Measurements from ENCODE around the gene HES2. TPM values are rescaled to one million over a fixed set of nuclear protein-coding genes. Genes with fewer than 3 reads are reported as not detected.
"Not testable (repeated sequence)": the region's sequence is repeated elsewhere in the genome, so short reads cannot be mapped to it uniquely, and the experiment has no call there.

HES2 gene
- total and polyA plus RNA-seq, 2 donors (not counting 1 experiment from before 2014, with no cell fraction given) = 0.50 TPM; not detected in 1

DNA sequence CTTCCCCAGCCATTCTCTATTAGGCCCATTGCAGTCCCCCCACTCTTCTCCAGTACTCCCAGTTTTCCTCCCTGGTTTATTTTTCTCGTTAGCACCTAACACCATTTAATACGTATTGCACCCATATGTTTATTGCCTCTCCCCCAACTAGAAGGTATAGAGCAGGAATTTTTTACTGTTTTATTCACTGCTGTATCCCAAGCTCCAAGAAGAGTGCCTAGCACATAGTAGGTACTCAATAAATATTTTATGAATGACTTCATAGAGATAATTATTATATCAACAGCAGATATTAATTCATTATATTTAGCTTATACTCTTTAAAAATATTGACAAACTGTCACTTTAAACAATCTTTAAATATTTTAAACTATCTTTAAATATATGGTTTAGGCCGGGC, 20.4 kb downstream of the HES2 start:
- Histone ChIP-seq H3K36me3 (ENCODE audit: control insufficient read depth, insufficient read depth, low read length) (no peaks in the 10 kb centered on the region), H3K9me3 (ENCODE audit: control insufficient read depth, insufficient read depth, low read depth, low read length) (no peaks in the 10 kb centered on the region), H3K4me1 (ENCODE audit: control insufficient read depth, extremely low read depth, insufficient read depth, low read length) (peaks cover under 1% of the 10 kb centered on the region), H3K79me2 (ENCODE audit: control insufficient read depth, insufficient read depth, low read length) (no peaks in the 10 kb centered on the region), H3K27ac (ENCODE audit: insufficient read depth, low read length) (no peak overlapping the region), H3K9ac (ENCODE audit: insufficient read depth, low read length) (no peak overlapping the region), H3K4me2 (ENCODE audit: extremely low read depth, insufficient read depth, low read length) (no peak overlapping the region), H2AFZ (ENCODE audit: low read length) (no peak overlapping the region), H3K4me3 (replicated peaks in 1 of 4; ENCODE audit: control extremely low read depth in 1 of 4, insufficient read depth in 1 of 4, low read depth in 3 of 4, low read length in 4 of 4) (no peak overlapping the region), H4K20me1 (ENCODE audit: control insufficient read depth, extremely low read depth, insufficient read depth, low read length) (no peaks in the 10 kb centered on the region), H3K27me3 (ENCODE audit: control insufficient read depth, insufficient read depth, low read length) (no peaks in the 10 kb centered on the region)
- DNase-seq (ENCODE audit: low read depth in 2 of 2) = no peak
- TF ChIP-seq, protein P1, sequence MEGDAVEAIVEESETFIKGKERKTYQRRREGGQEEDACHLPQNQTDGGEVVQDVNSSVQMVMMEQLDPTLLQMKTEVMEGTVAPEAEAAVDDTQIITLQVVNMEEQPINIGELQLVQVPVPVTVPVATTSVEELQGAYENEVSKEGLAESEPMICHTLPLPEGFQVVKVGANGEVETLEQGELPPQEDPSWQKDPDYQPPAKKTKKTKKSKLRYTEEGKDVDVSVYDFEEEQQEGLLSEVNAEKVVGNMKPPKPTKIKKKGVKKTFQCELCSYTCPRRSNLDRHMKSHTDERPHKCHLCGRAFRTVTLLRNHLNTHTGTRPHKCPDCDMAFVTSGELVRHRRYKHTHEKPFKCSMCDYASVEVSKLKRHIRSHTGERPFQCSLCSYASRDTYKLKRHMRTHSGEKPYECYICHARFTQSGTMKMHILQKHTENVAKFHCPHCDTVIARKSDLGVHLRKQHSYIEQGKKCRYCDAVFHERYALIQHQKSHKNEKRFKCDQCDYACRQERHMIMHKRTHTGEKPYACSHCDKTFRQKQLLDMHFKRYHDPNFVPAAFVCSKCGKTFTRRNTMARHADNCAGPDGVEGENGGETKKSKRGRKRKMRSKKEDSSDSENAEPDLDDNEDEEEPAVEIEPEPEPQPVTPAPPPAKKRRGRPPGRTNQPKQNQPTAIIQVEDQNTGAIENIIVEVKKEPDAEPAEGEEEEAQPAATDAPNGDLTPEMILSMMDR (conservative IDR thresholded peaks at IDR 0.05 in 1 of 2, IDR thresholded peaks at IDR 0.05 in 1 of 2; ENCODE audit: low read depth in 1 of 2, low read length in 2 of 2) = no peak
- TF ChIP-seq EZH2 (IDR thresholded peaks at IDR 0.05; ENCODE audit: low read length, missing control alignments) = no peak

DNA sequence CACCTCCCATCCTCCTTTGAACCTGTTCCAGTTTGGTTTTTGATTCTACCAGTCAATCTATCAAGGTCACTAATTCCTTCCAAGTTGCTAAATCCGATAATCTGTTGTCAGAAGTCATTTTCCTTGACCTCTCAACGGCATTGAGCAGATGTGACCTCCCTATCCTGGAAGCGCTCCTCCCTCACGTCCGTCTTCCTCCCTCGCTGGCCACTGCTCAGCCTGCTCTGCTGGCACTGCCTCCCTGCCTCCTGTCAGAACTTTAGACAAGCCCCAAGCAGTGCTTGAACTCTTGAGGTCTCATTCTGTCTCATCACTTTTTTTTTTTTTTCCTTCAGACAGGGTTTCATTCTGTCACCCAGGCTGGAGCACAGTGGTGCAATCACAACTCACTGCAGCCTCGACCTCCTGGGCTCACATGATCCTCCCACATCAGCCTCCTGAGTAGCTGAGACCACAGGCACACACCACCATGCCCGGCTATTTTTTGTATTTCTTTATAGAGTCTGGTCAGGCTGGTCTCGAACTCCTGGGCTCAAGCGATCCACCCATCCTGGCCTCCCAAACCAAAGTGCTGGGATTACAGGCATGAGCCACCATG, 21.8 kb downstream of the HES2 start:
- H3K4me3 ChIP-seq (replicated peaks in 1 of 4; ENCODE audit: control extremely low read depth in 1 of 4, insufficient read depth in 1 of 4, low read depth in 3 of 4, low read length in 4 of 4) = no peak overlapping the region
- no peaks in the 10 kb centered on the region for H3K36me3 ChIP-seq (ENCODE audit: control insufficient read depth, insufficient read depth, low read length)
- H3K4me2 ChIP-seq (ENCODE audit: extremely low read depth, insufficient read depth, low read length) = no peak overlapping the region
- H2AFZ ChIP-seq (ENCODE audit: low read length) = no peak overlapping the region
- TF ChIP-seq, protein P1 (conservative IDR thresholded peaks at IDR 0.05 in 1 of 2, IDR thresholded peaks at IDR 0.05 in 1 of 2; ENCODE audit: low read depth in 1 of 2, low read length in 2 of 2) = no peak
- TF ChIP-seq EZH2 (IDR thresholded peaks at IDR 0.05; ENCODE audit: low read length, missing control alignments) = no peak
- H3K9ac ChIP-seq (ENCODE audit: insufficient read depth, low read length) = no peak overlapping the region
- no peaks in the 10 kb centered on the region for H3K79me2 ChIP-seq (ENCODE audit: control insufficient read depth, insufficient read depth, low read length)
- H4K20me1 ChIP-seq (ENCODE audit: control insufficient read depth, extremely low read depth, insufficient read depth, low read length) = no peaks in the 10 kb centered on the region
- no peaks in the 10 kb centered on the region for H3K9me3 ChIP-seq (ENCODE audit: control insufficient read depth, insufficient read depth, low read depth, low read length)
- no peaks in the 10 kb centered on the region for H3K27me3 ChIP-seq (ENCODE audit: control insufficient read depth, insufficient read depth, low read length)
- DNase-seq (ENCODE audit: low read depth in 2 of 2) = no peak
- peaks cover 4% of the 10 kb centered on the region for H3K4me1 ChIP-seq (ENCODE audit: control insufficient read depth, extremely low read depth, insufficient read depth, low read length)
- H3K27ac ChIP-seq (ENCODE audit: insufficient read depth, low read length) = no peak overlapping the region

DNA sequence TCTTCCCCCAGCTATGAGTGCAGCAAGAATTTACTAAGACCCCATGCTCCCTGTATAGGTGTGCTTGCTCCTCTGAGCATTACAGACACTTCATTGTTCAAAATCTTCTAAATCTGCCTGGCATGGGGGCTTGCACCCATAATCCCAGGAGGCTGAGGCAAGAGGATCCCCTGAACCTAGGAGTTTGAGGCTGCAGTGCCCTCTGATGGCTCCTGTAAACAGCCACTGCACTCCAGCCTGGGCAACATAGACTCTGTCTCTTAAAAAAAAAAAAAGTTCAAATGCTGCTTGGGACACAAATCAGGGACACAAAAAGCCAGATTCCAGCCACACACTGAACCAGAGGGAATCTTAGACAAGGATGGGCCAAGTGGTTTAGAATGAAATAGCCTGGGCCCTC, 22.7 kb downstream of the HES2 start:
- Histone ChIP-seq H3K4me1 (ENCODE audit: control insufficient read depth, extremely low read depth, insufficient read depth, low read length) (peaks cover 6% of the 10 kb centered on the region), H3K4me2 (ENCODE audit: extremely low read depth, insufficient read depth, low read length) (no peak overlapping the region), H3K27me3 (ENCODE audit: control insufficient read depth, insufficient read depth, low read length) (no peaks in the 10 kb centered on the region), H3K79me2 (ENCODE audit: control insufficient read depth, insufficient read depth, low read length) (peaks cover 6% of the 10 kb centered on the region), H3K27ac (ENCODE audit: insufficient read depth, low read length) (no peak overlapping the region), H2AFZ (ENCODE audit: low read length) (no peak overlapping the region), H3K9ac (ENCODE audit: insufficient read depth, low read length) (no peak overlapping the region), H3K4me3 (replicated peaks in 1 of 4; ENCODE audit: control extremely low read depth in 1 of 4, insufficient read depth in 1 of 4, low read depth in 3 of 4, low read length in 4 of 4) (no peak overlapping the region), H3K9me3 (ENCODE audit: control insufficient read depth, insufficient read depth, low read depth, low read length) (no peaks in the 10 kb centered on the region), H4K20me1 (ENCODE audit: control insufficient read depth, extremely low read depth, insufficient read depth, low read length) (no peaks in the 10 kb centered on the region), H3K36me3 (ENCODE audit: control insufficient read depth, insufficient read depth, low read length) (no peaks in the 10 kb centered on the region)
- DNase-seq (ENCODE audit: low read depth in 2 of 2) = no peak
- TF ChIP-seq, protein P1 (conservative IDR thresholded peaks at IDR 0.05 in 1 of 2, IDR thresholded peaks at IDR 0.05 in 1 of 2; ENCODE audit: low read depth in 1 of 2, low read length in 2 of 2) = peak in 1 of 2 donors; percentile 9
- no peak for TF ChIP-seq EZH2 (IDR thresholded peaks at IDR 0.05; ENCODE audit: low read length, missing control alignments)

DNA sequence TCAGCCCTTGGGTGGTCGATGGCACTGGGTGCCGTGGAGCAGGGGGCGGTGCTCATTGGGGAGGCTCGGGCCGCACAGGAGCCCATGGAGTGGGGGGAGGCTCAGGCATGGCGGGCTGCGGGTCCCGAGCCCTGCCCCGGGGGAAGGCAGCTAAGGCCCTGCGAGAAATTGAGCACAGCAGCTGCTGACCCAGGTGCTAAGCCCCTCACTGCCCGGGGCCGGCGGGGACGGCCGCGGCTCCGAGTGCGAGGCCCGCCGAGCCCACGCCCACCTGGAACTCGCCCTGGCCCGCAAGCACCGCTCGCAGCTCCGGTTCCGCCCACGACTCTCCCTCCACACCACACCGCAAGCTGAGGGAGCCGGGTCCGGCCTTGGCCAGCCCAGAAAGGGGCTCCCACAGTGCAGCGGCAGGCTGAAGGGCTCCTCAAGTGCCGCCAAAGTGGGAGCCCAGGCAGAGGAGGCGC, 23.9 kb downstream of the HES2 start:
- DNase-seq (ENCODE audit: low read depth in 2 of 2); H3K9me3 ChIP-seq (ENCODE audit: control insufficient read depth, insufficient read depth, low read depth, low read length); H3K27ac ChIP-seq (ENCODE audit: insufficient read depth, low read length); H3K4me1 ChIP-seq (ENCODE audit: control insufficient read depth, extremely low read depth, insufficient read depth, low read length); H3K9ac ChIP-seq (ENCODE audit: insufficient read depth, low read length); H4K20me1 ChIP-seq (ENCODE audit: control insufficient read depth, extremely low read depth, insufficient read depth, low read length); H3K4me3 ChIP-seq (replicated peaks in 1 of 4; ENCODE audit: control extremely low read depth in 1 of 4, insufficient read depth in 1 of 4, low read depth in 3 of 4, low read length in 4 of 4); H3K36me3 ChIP-seq (ENCODE audit: control insufficient read depth, insufficient read depth, low read length); H3K4me2 ChIP-seq (ENCODE audit: extremely low read depth, insufficient read depth, low read length); H2AFZ ChIP-seq (ENCODE audit: low read length); H3K27me3 ChIP-seq (ENCODE audit: control insufficient read depth, insufficient read depth, low read length): not testable (repeated sequence)
- H3K79me2 ChIP-seq (ENCODE audit: control insufficient read depth, insufficient read depth, low read length) = peaks cover 10% of the 10 kb centered on the region

DNA sequence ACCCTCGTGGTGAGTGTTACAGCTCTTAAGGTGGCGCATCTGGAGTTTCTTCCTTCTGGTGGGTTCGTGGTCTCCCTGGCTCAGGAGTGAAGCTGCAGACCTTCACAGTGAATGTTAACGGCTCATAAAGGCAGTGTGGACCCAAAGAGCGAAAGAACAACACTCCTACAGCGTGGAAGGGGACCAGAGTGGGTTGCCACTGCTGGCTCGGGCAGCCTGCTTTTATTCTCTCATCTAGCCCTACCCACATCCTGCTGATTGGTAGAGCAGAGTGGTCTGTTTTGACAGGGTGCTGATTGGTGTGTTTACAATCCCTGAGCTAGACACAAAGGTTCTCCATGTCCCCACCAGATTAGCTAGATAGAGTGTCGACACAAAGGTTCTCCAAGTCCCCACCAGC, 24.6 kb downstream of the HES2 start:
- H4K20me1 ChIP-seq (ENCODE audit: control insufficient read depth, extremely low read depth, insufficient read depth, low read length); H3K9ac ChIP-seq (ENCODE audit: insufficient read depth, low read length); H3K36me3 ChIP-seq (ENCODE audit: control insufficient read depth, insufficient read depth, low read length); H3K4me1 ChIP-seq (ENCODE audit: control insufficient read depth, extremely low read depth, insufficient read depth, low read length); H3K4me3 ChIP-seq (replicated peaks in 1 of 4; ENCODE audit: control extremely low read depth in 1 of 4, insufficient read depth in 1 of 4, low read depth in 3 of 4, low read length in 4 of 4); DNase-seq (ENCODE audit: low read depth in 2 of 2); H2AFZ ChIP-seq (ENCODE audit: low read length); H3K27ac ChIP-seq (ENCODE audit: insufficient read depth, low read length); H3K27me3 ChIP-seq (ENCODE audit: control insufficient read depth, insufficient read depth, low read length); H3K9me3 ChIP-seq (ENCODE audit: control insufficient read depth, insufficient read depth, low read depth, low read length); H3K4me2 ChIP-seq (ENCODE audit: extremely low read depth, insufficient read depth, low read length): not testable (repeated sequence)
- peaks cover 10% of the 10 kb centered on the region for H3K79me2 ChIP-seq (ENCODE audit: control insufficient read depth, insufficient read depth, low read length)

Data from fibroblast of lung (primary cell).